Right atrium auricular region (tissue), 2 donors: ENCODE results near the gene ABCF2. TPM values are rescaled to one million over a fixed set of nuclear protein-coding genes. Genes with fewer than 3 reads are reported as not detected.

Experiments
- DNase-seq: peaks from one replicate; pipeline ENCODE4 v3.0.0-alpha.2; 2019; ENCODE audit warnings: low spot score
- H3K27ac ChIP-seq, 2 donors: fragments of 200-600 bp; sonication (generic); 1 replicate in 1 of 2; 2 replicates in 1 of 2; pipeline ENCODE4 v1.5.1; 2016 to 2019
- H3K27me3 ChIP-seq, 2 donors: fragments of 200-600 bp; sonication (generic); one replicate each; pipeline versions ENCODE4 v1.5.1 to v1.6.0; 2017 to 2019
- H3K36me3 ChIP-seq: fragments of 200-600 bp; sonication (generic); one replicate; pipeline ENCODE4 v1.5.1; 2016
- H3K4me1 ChIP-seq, 2 donors: fragments of 200-600 bp; sonication (generic); one replicate each; pipeline versions ENCODE4 v1.5.1 to v1.6.0; 2017 to 2019
- H3K4me3 ChIP-seq, 2 donors: fragments of 200-600 bp; sonication (generic); 1 replicate in 1 of 2; 2 replicates in 1 of 2; pipeline ENCODE4 v1.5.1; 2017 to 2019; ENCODE audit warnings: mild to moderate bottlenecking in 1 of 2, moderate library complexity in 1 of 2
- H3K9me3 ChIP-seq, 2 donors: fragments of 200-600 bp; sonication (generic); one replicate each; pipeline ENCODE4 v1.5.1; 2019
- total RNA-seq, 2 donors: library from RNA; depleted of rRNA; stranded (reverse); fragments of >200 nt; gene quantifications; one replicate each; pipeline ENCODE4 v1.1.0, GENCODE V29; 2016
- TF ChIP-seq, protein P1 (sequence below), 2 donors: fragments of 200-600 bp; sonication (generic); IDR thresholded peaks; one replicate each; pipeline ENCODE4 v1.5.1; 2019; ENCODE audit warnings: antibody characterized with exemption in 2 of 2

ABCF2 gene
- total RNA-seq, 2 donors from 2014 or later: 29.7 to 38.6 TPM

DNA sequence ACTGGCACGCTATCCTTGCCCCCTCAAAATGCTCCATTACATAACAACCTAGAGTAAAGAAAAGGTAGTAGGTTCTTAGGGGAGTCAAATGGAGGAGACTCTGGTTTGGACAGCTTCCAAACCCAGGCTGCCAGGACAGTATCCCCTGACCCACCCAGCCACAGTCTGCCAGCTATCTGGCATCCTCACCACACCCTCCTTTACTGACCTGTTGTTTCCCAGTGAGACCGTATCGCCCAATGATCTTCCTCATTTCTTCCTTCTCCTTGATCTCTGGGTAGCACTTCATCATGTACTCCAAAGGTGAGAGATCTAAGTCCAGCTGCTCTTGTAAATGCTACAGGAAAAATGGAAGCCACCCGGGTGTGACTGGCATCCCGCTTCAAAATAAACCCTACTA lies 11.6 kb downstream of the ABCF2 start:
- no peaks in the 10 kb centered on the region for H3K27me3 ChIP-seq
- peaks cover 66% of the 10 kb centered on the region for H3K36me3 ChIP-seq
- H3K9me3 ChIP-seq: no peaks in the 10 kb centered on the region
- DNase-seq: no peak
- H3K27ac ChIP-seq: no peak overlapping the region
- H3K4me3 ChIP-seq: no peak overlapping the region
- no peaks in the 10 kb centered on the region for H3K4me1 ChIP-seq
- TF ChIP-seq, protein P1, sequence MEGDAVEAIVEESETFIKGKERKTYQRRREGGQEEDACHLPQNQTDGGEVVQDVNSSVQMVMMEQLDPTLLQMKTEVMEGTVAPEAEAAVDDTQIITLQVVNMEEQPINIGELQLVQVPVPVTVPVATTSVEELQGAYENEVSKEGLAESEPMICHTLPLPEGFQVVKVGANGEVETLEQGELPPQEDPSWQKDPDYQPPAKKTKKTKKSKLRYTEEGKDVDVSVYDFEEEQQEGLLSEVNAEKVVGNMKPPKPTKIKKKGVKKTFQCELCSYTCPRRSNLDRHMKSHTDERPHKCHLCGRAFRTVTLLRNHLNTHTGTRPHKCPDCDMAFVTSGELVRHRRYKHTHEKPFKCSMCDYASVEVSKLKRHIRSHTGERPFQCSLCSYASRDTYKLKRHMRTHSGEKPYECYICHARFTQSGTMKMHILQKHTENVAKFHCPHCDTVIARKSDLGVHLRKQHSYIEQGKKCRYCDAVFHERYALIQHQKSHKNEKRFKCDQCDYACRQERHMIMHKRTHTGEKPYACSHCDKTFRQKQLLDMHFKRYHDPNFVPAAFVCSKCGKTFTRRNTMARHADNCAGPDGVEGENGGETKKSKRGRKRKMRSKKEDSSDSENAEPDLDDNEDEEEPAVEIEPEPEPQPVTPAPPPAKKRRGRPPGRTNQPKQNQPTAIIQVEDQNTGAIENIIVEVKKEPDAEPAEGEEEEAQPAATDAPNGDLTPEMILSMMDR (IDR thresholded peaks at IDR 0.05): no peak

DNA sequence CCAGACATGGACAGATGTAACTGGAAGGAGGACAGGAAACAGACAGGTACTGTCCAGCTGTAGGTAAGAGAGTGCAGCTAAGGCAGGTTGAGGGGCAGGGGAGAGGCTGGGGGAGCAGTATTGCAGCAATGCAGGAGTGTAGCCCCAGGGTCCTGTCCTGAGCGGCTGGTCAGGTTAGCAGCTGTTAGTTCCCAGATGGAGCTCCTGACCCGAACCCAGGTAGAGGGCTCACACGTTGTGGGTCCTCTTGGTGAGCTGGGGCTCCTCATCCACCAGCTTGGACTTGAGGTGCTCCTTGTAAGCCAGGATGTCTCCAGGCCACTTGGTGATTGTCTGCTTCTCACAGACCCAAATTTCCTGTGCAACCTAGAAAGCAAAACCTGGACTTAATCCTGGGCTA lies 13.2 kb downstream of the ABCF2 start:
- Histone ChIP-seq H3K36me3 (peaks cover 53% of the 10 kb centered on the region), H3K4me1 (no peaks in the 10 kb centered on the region), H3K27me3 (no peaks in the 10 kb centered on the region), H3K27ac (no peak overlapping the region), H3K9me3 (no peaks in the 10 kb centered on the region), H3K4me3 (no peak overlapping the region)
- TF ChIP-seq, protein P1 (IDR thresholded peaks at IDR 0.05): no peak
- DNase-seq: no peak

DNA sequence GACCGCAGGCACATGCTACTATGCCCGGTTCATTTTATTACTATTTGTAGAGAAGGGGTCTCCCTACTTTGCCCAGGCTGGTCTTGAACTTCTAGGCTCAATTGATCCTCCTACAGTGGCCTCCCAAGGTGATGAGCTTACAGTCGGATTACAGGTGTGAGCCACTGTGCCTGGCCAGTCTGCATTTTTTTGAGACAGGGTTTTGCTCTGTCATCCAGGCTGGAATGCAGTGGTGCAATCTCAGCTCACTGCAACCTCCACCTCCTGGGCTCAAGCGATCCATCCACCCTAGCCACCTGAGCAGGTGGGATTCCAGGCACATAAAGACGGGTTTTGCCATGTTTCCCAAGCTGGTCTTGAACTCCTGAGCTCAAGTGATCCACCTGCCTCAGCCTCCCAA lies 14.4 kb downstream of the ABCF2 start:
- H3K27me3 ChIP-seq: no peaks in the 10 kb centered on the region
- no peak for DNase-seq
- no peak overlapping the region for H3K27ac ChIP-seq
- TF ChIP-seq, protein P1 (IDR thresholded peaks at IDR 0.05): no peak
- H3K4me3 ChIP-seq: no peak overlapping the region
- no peaks in the 10 kb centered on the region for H3K9me3 ChIP-seq
- H3K4me1 ChIP-seq: no peaks in the 10 kb centered on the region
- peaks cover 41% of the 10 kb centered on the region for H3K36me3 ChIP-seq

DNA sequence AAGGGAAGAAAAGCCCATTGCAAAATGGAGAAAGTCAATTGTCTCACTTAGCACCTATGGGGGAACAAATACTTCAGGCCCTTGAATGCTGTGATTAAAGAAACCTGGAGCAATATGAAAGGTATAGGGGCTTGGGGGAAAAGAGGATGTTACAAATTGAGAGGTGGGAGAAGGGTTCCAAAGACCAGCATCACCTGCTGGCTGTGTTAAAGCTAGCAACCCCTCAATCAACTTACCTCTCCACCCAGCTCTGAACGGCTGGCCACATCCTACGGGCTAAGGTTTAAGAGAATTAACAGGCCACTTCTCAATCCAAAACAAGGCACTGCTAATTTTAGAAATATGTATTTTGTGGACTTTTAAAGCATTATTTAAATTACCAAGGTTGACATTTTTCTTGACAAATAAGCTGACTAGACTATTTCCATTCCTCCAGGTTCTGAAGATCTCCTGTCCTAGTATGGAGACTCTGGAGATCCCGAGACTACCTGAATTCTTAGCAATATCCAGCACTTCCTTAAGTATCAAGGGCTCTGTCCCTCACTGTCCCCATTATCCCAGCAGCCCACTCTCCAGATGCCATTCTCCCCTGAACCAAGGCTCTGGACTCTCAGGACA lies 15.7 kb downstream of the ABCF2 start:
- no peak for DNase-seq
- TF ChIP-seq, protein P1 (IDR thresholded peaks at IDR 0.05): no peak

DNA sequence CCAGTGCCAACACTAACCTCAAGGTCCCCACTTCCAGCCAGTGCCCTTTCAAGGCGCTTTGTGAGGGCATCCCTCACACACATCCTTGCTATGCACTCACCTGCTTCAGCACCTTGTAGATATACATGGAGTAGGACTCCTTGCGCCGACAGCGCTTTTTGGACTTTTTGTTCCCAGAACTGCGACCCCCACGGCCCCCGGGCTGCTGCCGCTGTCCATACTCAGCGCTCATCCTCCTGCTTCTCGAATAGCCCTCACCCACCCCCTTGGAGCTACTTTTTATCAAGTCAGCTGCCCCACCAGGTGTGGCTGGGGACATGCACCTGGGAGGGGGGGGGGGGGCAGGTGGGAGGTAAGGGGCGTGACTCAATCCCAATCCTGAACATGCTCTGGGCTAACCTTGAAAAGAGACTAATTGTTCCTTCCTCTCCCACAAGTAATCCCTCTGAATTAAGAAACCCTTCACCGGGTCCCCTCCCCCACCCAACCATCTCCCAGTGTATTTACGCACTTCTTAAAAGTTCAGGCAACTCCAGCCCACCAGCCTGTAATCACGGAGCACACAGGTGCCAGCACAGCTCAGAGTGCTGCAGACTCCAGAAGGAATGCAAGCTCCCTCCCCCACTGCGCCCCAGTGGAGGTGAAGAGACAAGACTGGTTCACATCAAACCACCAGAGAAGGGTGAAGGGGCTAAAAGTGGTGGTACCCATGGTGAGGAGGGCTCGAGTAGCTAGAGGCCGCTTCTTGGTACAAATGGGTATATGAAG lies 16.7 kb downstream of the ABCF2 start, which contains the start of gene H2BK1:
H2BK1 (minus strand) TSS at position 402 of the 768 bp plus-strand sequence; CDS start at position 232, 170 bp downstream.
- TF ChIP-seq, protein P1 (IDR thresholded peaks at IDR 0.05): no peak
- H3K4me1 ChIP-seq: no peaks in the 10 kb centered on the region
- no peak for DNase-seq
- no peaks in the 10 kb centered on the region for H3K9me3 ChIP-seq
- H3K4me3 ChIP-seq: no peak within 1 kb of the TSS
- no peak within 1 kb of the TSS for H3K27ac ChIP-seq
- H3K27me3 ChIP-seq: no peaks in the 10 kb centered on the region
- peaks cover 18% of the 10 kb centered on the region for H3K36me3 ChIP-seq

More for the DNA sequence above, 15.7 kb downstream of the ABCF2 start:
- Histone ChIP-seq H3K4me3 (no peak overlapping the region), H3K27ac (no peak overlapping the region), H3K9me3 (no peaks in the 10 kb centered on the region), H3K27me3 (no peaks in the 10 kb centered on the region), H3K4me1 (no peaks in the 10 kb centered on the region), H3K36me3 (peaks cover 28% of the 10 kb centered on the region)
